HG03175 (cell line): ENCODE measurements around the gene LAMTOR5.

Experiments used
- ATAC-seq: cut with Tn5 transposase; IDR thresholded peaks from one replicate; pipeline ENCODE4 v1.9.1; 2021; ENCODE audit warnings: mild to moderate bottlenecking, moderate library complexity; ENCODE audit not compliant: unreplicated experiment

LAMTOR5 gene

DNA sequence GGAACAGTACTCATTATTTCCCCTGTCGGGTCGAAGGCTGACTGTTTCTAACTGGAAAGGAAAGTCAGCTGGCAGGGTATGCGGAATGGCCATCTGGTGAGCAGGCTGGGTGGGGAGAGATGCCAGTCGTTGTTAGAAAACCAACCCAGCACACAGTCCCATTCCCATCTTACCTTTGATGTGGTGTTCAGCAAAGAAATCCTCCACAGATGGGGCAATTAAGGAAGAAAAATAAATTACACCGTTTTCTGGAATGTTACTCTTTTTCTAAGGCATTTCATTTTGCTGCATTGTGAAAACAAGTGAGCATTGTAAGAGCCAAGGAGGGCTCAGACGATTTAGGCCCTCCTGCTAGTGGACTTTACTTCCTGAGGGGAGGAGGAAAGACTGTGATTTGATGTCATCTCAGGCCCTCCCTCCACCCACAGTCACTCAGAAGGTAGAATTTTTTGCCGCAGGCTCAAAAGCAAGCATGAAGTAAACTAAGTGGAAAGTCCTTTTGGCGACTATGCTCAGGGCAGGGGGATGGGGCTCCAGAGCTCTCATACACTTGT, 16.7 kb downstream of the LAMTOR5 start, which contains the start of gene SLC16A4:
TSS of gene SLC16A4 (minus strand) at position 335 of the 554 bp plus-strand sequence. CDS start 1,703 bp downstream, outside the sequence.
- no peak for ATAC-seq

DNA sequence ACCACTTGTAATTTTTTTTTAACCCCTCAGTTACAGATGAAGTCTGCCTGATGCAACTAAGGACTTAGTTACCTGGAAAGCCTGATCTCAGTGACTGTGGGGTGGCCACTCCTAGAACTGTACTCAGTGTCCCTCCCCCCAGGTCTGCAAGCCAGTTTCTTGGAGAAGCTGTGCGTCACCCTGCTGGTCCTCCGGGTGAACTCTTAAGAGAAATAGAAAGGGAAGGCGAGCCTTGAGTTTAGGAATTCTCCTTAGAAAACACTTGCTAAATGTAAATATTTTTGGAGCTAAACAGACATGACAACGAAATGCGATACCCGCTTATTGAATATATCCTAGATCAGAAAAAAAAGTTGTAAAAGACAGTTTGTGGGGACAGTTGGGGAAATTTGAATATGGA, 17.4 kb downstream of the LAMTOR5 start:
- ATAC-seq, result no peak

GRCh38 chr1:110387048-110387754, 20.3 kb downstream of the LAMTOR5 start:
- no peak for ATAC-seq

- ATAC-seq, result no peak
Measured at GRCh38 chr1:110385369-110385768, 22.1 kb downstream of the LAMTOR5 start.

DNA sequence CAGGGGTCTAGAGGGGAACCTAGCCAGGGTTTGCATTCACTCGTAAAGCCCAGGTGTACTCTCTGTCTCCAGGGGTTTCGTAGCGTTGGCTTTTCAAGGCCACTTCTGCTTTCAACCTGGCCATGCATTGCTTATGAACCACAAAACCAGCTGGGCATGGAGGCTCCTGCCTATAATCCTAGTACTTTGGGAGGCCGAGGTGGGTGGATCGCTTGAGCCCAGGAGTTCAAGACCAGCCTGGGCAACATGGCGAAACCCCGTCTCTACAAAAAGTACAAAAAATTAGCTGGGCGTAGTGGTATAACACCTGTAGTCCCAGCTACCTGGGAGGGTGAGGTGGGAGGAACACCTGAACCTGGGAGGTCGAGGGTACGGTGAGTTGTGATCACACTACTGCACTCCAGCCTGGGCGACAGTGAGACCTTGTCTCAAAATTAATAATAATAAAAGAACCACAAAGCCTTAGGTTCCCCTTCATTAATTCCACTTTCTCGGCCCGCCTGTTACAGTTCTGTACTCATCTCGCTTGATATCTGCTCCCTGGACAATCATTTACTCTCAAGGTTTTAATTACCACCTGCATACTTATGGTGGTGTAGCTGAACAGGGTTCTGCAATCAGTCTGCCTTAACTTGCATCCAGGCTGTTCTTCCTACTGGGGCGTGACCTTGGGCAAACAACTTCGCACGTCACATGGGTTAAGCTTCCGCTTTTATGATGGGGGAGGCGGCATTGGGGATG, 22.7 kb downstream of the LAMTOR5 start:
- peak; percentile 75 for ATAC-seq

DNA sequence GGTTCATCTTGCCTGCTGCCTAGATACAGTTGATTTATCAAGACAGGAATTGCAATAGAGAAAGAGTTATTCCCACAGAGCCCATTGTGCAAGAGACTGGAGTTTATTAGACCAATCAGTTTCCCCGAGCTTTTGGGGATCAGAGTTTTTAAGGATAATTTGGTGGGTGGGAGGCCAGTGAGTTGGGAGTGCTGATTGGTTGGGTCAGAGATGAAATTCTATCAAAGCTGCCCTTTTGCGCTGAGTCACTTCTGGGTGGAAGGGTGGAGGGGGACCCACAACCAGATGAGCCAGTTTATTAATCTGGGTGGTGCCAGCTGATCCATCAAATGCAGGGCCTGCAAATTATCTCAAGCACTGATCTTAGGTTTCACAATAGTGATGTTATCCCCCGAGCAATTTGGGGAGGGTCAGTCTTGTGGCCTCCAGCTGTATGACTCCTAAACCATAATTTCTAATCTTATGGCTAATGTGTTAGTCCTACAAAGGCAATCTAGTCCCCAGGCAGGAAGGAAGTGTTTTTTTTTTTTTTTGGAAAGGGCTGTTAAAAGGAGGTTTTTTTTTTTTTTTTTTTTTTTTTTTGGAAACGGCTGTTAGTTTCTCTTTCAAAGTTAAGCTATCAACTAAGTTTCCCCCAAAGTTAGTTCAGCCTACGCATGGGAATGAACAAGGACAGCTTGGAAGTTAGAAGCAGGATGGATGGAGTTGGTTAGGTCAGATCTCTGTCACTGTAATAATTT, 24.1 kb downstream of the LAMTOR5 start:
- no peak for ATAC-seq

- ATAC-seq, result no peak
Measured at GRCh38 chr1:110380672-110381283, 26.7 kb downstream of the LAMTOR5 start.

- ATAC-seq, result no peak
Measured at GRCh38 chr1:110375490-110375889, 32.0 kb downstream of the LAMTOR5 start.

- ATAC-seq, result no peak
Measured at GRCh38 chr1:110370827-110371226, 36.7 kb downstream of the LAMTOR5 start.

DNA sequence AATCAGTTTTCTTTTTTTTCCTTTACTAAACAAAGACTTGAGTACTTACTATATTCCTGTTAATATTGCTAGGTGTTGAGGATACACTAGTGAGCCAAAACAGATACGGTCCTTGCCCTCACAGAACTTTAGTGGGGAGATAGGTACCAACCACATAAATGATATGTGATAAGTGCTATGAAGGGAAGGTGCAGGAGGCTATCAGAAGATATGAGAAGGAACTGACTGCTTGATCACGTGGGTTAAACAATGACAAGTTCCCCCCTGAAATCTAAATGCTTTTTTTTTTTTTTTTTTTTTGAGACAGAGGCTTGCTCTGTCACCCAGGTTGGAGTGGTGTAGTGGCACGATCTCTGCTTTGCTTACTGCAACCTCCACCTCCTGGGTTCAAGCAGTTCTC, 43.3 kb downstream of the LAMTOR5 start:
- no peak for ATAC-seq

DNA sequence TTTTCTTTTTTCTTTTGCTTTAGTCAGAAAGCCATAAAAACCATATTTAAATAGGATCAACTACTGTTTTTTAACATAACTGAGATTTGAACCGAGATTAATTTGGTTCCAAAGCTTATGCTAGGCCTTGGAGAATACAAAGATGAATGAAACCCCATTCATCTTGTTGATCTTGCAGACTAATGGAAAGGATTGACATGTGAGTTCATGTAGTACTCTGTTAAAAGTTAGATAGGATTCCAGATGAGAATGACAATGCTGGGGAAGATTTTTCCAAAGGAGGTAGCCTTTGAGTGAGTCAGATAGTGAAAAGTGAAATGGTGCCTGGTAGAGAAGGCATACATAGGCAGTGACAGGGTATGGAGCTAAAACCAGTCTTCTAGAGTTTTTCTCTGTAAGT, 45.6 kb downstream of the LAMTOR5 start:
- no peak for ATAC-seq

- no peak for ATAC-seq
Measured at GRCh38 chr1:110360431-110360830, 47.1 kb downstream of the LAMTOR5 start.

DNA sequence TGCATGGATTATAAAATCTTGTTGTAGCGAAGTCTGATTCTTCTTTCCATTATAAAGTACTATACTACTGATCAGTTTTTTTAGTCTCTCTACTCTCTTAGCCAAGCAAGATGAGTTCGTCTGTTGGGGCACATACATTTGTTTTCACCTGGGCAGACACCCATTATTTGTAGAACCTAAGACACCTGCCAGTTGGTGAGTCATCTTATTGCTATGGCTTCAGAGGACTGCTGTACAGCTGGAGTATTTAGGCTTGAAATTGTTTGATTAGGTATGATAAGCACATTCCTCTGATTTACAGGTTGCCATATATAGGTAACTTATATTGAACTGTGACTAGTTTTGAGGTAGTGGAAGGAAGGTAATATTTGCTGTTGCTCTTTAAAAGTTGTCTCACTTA, 51.1 kb downstream of the LAMTOR5 start:
- ATAC-seq, result no peak

DNA sequence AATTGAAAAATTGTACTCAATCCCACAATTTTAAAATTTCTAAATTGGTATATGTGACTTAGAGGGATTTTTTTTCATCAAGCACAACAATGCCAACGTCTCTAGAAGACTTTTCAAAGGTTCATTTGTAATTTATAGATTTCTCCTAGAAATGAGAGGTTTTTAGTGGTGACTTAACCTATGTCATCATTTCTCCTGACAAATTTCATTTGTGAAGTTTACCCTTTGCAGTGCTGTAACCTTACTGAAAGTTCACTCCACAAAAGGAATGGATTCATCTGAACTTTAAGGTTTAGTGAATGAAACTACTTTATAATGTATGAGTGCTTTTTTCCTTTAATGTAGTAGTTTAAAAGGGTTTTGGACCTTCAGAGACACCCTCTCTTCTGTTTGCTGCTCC, 52.2 kb downstream of the LAMTOR5 start:
- no peak for ATAC-seq
